Jurkat, Clone E6-1 (cell line): ENCODE measurements around the gene PABPN1.

Source experiments
- DNase-seq: peaks from one replicate; pipeline ENCODE4 v3.0.0-alpha.2; 2011; ENCODE audit warnings: low read depth, low spot score
- H3K4me3 ChIP-seq: 2 replicates; pipeline ENCODE4 v1.5.1; 2011; ENCODE audit warnings: mild to moderate bottlenecking, low read length, control low read depth, moderate library complexity

The PABPN1 gene

GRCh38 chr14:23366426-23366921 is 45.2 kb downstream of the PABPN1 start:
- no peak overlapping the region for H3K4me3 ChIP-seq
- no peak for DNase-seq

GRCh38 chr14:23370221-23370620 is 49.0 kb downstream of the PABPN1 start:
- no peak overlapping the region for H3K4me3 ChIP-seq
- no peak for DNase-seq

GRCh38 chr14:23371865-23372264 is 50.6 kb downstream of the PABPN1 start:
- H3K4me3 ChIP-seq, result no peak overlapping the region
- no peak for DNase-seq

GRCh38 chr14:23372509-23372908 is 51.3 kb downstream of the PABPN1 start, which contains the start of gene IL25:
Gene IL25 (plus strand): TSS chr14:23372809.
- no peak for DNase-seq
- H3K4me3 ChIP-seq, result no peak within 1 kb of the TSS

- no peak for DNase-seq
- no peak overlapping the region for H3K4me3 ChIP-seq
Measured at GRCh38 chr14:23373041-23373440, 51.8 kb downstream of the PABPN1 start.
